HUES48 (cell line): ENCODE measurements around the gene PRRG4.

Source experiments
- H3K27ac ChIP-seq: one replicate; pipeline ENCODE4 v1.7.0; 2013; ENCODE audit warnings: low read depth, low read length, inconsistent platforms
- H3K27me3 ChIP-seq: 2 replicates; pipeline ENCODE4 v1.6.1; 2013; ENCODE audit warnings: mild to moderate bottlenecking, low read length; ENCODE audit not compliant: control insufficient read depth, insufficient read depth
- H3K36me3 ChIP-seq: 2 replicates; pipeline ENCODE4 v1.6.1; 2013; ENCODE audit warnings: low read length; ENCODE audit not compliant: control insufficient read depth, insufficient read depth
- H3K4me1 ChIP-seq: 2 replicates; pipeline ENCODE4 v1.6.1; 2013; ENCODE audit warnings: mild to moderate bottlenecking, low read length; ENCODE audit not compliant: control insufficient read depth, insufficient read depth
- H3K4me3 ChIP-seq: 2 replicates; pipeline ENCODE4 v1.5.1; 2013; ENCODE audit warnings: mild to moderate bottlenecking, low read depth, low read length
- H3K9ac ChIP-seq: 2 replicates; pipeline ENCODE4 v1.6.1; 2013; ENCODE audit warnings: mild to moderate bottlenecking, low read depth, low read length, moderate library complexity
- H3K9me3 ChIP-seq: 2 replicates; pipeline ENCODE4 v1.6.1; 2013; ENCODE audit warnings: low read length; ENCODE audit not compliant: control insufficient read depth, insufficient read depth

The PRRG4 gene

DNA sequence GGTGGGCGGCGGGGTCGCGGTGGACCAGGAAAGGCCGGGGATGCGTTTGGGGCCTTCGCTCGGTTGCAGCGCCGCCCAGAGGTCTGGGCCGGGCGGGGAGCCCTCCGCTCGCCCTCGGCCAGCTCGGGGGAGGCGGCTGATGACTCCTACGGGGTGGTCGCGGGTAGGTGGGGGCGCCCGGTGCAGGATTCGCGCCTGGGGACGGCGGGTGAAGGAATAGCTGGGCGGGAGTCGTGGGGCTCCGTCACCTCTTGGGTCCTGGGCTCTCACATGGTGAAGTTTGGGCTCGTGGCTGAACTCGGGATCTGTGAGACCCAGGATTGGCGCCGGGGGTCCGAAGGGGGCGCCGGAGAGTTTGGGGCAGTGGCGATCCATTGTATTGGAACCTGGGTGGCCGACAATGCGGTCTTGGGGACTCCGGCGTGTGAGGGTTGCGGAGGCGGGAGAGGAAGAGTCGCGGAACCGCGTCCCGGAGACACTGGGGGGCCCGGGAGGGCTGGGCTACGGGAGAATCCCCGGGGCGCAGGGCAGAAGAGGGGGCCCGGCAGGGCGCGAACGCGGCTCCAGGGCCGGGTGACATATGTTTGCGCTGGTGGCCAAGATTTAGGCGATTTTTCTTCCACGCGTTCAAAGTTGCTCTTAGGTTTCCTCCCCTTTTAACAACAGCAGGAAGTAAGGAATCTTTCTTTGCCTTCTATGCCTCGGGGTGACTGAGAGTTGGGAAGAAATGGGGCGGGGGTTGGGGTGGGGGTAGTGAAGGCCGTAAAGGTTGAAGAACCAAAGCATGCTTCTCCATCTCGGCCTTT is 63.8 kb downstream of the PRRG4 start:
- H3K4me1 ChIP-seq: peaks cover 37% of the 10 kb centered on the region
- H3K9me3 ChIP-seq: no peaks in the 10 kb centered on the region
- peak overlapping the region; percentile 100 for H3K27ac ChIP-seq
- peak overlapping the region; percentile 92 for H3K9ac ChIP-seq
- no peaks in the 10 kb centered on the region for H3K27me3 ChIP-seq
- H3K36me3 ChIP-seq: peaks cover 33% of the 10 kb centered on the region
- H3K4me3 ChIP-seq: peak overlapping the region; percentile 77

DNA sequence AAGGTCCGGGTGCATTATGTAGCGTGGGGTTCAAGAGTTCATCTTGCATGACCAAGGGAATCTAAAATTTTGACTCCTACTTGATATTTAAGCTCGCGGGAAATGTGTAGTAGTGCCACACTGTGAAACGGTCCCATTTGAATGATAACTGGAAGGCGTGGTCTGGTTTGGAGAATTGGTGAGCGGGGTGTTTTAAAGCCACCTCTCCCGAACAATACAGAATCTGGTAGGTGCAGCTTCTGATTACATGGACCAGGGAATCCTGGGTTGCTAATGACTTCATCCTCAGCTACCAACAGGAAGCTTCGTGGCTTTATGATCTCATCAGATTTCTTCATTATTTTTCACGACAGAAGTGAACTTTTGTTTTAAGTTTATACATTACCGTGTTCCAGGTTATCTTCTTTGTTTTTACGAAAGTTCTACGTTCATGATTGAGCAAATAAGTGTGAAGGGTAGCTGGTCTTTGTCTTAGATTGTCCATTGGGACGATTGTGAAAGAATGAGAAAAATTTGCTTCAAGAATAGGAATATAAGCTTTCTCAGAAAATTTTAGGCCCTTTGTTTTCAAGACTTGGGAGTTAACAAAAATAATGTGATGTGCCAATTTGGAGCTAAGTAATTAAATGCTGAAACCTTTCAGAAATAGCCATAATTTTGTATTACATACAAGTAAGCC is 64.6 kb downstream of the PRRG4 start:
- H3K9me3 ChIP-seq: no peaks in the 10 kb centered on the region
- H3K36me3 ChIP-seq: peaks cover 40% of the 10 kb centered on the region
- H3K27ac ChIP-seq: peak overlapping the region; percentile 100
- H3K9ac ChIP-seq: peak overlapping the region; percentile 92
- H3K4me1 ChIP-seq: peaks cover 41% of the 10 kb centered on the region
- H3K27me3 ChIP-seq: no peaks in the 10 kb centered on the region
- H3K4me3 ChIP-seq: peak overlapping the region; percentile 77

DNA sequence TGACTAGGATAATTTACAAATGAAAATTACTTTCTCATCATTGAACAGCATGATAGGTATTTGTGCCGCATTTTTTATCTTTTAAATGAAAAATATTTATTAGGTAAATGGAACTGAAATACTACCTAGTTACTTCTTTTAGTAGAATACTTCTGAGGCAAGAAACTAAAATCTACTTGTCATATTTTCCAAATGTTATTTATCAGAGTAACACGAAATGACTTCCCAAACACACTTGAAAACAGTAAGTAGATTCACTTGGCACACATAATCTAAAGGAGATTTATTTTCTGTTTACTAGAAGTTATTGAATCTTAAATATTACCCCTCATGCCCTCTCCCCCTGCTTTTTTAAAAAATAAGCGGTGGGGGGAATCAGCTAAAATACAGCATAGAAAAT is 65.2 kb downstream of the PRRG4 start:
- Histone ChIP-seq H3K36me3 (peaks cover 46% of the 10 kb centered on the region), H3K4me1 (peaks cover 46% of the 10 kb centered on the region), H3K27me3 (no peaks in the 10 kb centered on the region), H3K9ac (peak overlapping the region; percentile 92), H3K27ac (peak overlapping the region; percentile 100), H3K4me3 (peak overlapping the region; percentile 77), H3K9me3 (no peaks in the 10 kb centered on the region)

DNA sequence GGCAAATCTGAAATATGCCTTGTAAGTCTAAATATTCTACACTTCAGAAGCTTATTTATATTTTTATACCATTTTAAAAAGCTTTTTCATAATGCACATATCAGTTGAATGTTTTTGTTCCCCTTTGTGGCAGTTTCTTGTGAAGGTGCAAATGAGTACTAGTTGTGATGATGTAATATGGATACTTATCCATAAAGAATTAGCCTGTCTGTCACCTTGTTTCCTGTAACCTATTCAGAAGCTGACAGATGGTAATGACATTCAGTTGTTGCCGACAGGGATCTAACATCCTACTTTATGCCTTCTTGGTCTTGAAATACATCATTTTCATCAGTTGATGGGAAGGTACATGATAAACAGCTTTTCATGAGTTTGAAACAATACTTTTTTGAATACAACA is 65.7 kb downstream of the PRRG4 start:
- Histone ChIP-seq H3K4me1 (peaks cover 46% of the 10 kb centered on the region), H3K4me3 (peak overlapping the region; percentile 77), H3K9me3 (no peaks in the 10 kb centered on the region), H3K36me3 (peaks cover 50% of the 10 kb centered on the region), H3K9ac (peak overlapping the region; percentile 92; the same call in 1 of the 2 replicates), H3K27me3 (no peaks in the 10 kb centered on the region), H3K27ac (peak overlapping the region; percentile 100)

DNA sequence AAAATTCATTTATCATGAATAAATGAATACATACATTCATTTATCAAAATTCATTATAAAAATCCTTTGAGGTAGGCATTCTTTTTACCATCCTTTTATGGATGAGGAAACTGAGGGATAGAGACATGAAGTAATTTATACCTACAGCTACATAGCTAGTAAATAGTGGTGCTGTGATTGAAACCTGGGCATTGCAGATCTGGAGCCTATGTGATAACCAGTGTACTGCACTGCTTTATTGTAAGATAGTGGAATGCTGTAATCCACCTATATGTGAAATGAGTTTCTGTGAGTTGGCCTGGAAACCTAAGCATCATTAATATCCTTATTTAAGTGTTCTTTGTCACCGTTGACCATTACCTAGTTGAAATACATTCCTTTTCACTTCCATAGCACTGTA is 67.4 kb downstream of the PRRG4 start:
- no peaks in the 10 kb centered on the region for H3K27me3 ChIP-seq
- peaks cover 60% of the 10 kb centered on the region for H3K36me3 ChIP-seq
- H3K9ac ChIP-seq: no peak overlapping the region
- H3K9me3 ChIP-seq: no peaks in the 10 kb centered on the region
- no peak overlapping the region for H3K4me3 ChIP-seq
- no peak overlapping the region for H3K27ac ChIP-seq
- H3K4me1 ChIP-seq: peaks cover 44% of the 10 kb centered on the region

DNA sequence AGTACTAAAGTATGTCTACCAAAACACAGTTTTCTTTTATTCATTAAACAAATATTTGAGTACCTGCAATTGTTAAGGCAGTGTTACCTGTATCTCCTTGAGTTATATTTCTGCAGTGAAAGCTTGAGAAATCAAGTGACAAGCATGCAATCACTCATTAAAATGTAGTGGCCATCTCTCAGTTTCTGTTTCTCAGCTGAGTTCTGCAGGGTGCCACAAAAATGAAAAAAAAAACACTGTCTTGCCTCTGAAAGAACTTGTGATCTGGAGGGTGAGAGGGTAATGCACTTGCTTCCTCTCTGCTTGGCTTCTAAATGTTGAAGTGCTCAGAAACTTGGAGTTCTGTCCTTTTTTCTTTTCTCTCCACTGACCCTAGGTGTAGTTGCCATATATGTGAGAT is 69.7 kb downstream of the PRRG4 start:
- H3K4me3 ChIP-seq: no peak overlapping the region
- H3K4me1 ChIP-seq: peaks cover 45% of the 10 kb centered on the region
- H3K36me3 ChIP-seq: peaks cover 74% of the 10 kb centered on the region
- no peak overlapping the region for H3K9ac ChIP-seq
- H3K27ac ChIP-seq: no peak overlapping the region
- H3K27me3 ChIP-seq: no peaks in the 10 kb centered on the region
- no peaks in the 10 kb centered on the region for H3K9me3 ChIP-seq

DNA sequence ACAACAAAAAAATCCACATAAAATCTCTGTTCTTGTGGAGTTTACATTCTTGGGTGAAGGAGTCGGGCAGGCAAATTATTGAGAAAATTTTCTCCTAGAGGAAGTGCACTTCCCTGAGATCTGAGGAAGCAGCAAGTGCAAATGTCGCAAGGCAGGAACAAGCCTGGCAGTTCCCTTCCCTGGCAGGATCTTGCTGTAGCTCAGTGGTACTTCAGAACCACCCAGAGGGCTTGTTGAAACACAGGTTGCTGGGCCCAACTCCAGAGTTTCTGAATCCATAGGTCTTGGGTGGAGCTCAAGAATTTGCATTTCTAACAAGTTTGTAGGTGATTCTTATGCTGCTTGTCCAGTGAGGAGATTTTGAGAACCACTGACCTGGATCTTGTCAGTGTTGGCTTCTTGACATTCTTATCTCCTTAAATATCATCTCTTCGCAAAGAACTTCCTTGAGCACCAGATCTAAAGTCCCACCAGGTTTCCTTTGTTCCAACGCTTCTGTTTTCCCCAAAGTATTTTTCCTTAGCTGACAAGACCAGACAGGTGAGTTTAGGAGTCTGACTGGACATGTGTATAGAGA is 72.5 kb downstream of the PRRG4 start:
- Histone ChIP-seq H3K4me1 (peaks cover 34% of the 10 kb centered on the region), H3K9ac (no peak overlapping the region), H3K27me3 (no peaks in the 10 kb centered on the region), H3K9me3 (no peaks in the 10 kb centered on the region), H3K4me3 (no peak overlapping the region), H3K36me3 (peaks cover 72% of the 10 kb centered on the region), H3K27ac (no peak overlapping the region)

DNA sequence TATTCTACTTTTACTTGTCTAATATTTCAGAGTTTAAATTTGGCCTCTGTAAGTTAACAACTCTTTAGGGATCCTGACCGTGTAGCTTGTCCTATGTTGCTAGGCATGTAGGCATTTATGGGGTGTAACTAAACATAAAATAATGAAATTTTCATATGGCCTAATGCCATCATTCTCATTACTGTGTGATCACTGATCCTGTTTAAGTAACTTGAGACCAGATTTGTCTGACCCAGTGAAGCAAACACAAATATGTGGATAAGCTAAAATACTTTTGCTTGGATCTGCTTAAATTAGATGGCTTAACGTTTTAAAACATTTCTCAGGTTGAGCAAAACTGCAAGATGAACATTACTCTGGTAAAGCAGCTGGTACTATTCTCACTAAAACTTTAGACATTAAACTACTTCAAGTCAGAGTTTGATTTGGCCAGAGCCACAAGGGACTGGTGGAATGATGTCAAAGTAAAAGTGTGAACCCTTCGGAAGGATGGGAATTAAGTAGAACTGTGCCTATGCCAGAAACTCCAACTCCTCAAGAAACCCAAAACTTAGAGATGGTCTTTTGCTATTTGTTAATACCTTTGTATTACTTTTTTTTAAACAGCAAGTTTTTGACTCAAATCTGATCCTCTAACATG is 75.4 kb downstream of the PRRG4 start:
- H3K27me3 ChIP-seq: no peaks in the 10 kb centered on the region

More for the DNA sequence above, 75.4 kb downstream of the PRRG4 start:
- Histone ChIP-seq H3K4me3 (no peak overlapping the region), H3K27ac (peak overlapping the region; percentile 8), H3K4me1 (peaks cover 17% of the 10 kb centered on the region), H3K36me3 (peaks cover 50% of the 10 kb centered on the region), H3K9ac (no peak overlapping the region), H3K9me3 (no peaks in the 10 kb centered on the region)
